IMR-90 (cell line): Measurements from ENCODE around the gene TAF11L13.

Source experiments
- CEBPB ChIP-seq: IDR thresholded peaks from 2 replicates; pipeline ENCODE4 v1.6.1; 2012; ENCODE audit warnings: low read depth, low read length, improper control_type of control experiment
- MXI1 ChIP-seq: IDR thresholded peaks from 2 replicates; pipeline ENCODE4 v1.6.1; 2012; ENCODE audit warnings: low read depth, mild to moderate bottlenecking, low read length, moderate library complexity, borderline replicate concordance
- RAD21 ChIP-seq: IDR thresholded peaks from 2 replicates; pipeline ENCODE4 v1.6.1; 2012; ENCODE audit warnings: low read length, improper control_type of control experiment
- TF ChIP-seq, protein P1 (sequence below): conservative IDR thresholded peaks from 2 replicates; pipeline ENCODE4 v1.5.1; 2012; ENCODE audit warnings: mild to moderate bottlenecking, low read depth, low read length, improper control_type of control experiment

DNA sequence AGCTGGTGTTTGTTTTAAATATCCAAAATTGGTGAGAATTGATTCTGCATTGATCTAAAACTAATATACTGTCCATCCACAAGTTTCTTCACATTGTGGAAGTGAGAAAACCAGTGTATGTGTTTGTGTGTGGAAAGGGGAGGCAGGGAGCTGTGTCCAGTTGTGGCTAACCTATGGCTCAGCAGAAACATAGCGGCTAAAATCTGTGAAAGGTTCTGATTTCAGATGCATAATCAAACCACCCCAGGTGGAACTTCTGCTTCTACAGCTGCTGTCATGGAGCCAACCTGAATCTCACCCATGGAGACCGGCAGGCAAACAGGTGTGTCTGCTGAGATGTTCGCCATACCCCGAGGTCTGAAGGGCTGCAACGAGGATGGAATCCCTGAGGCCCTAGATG lies 2.3 kb downstream of the TAF11L13 start, which contains the start of gene TAF11L14:
- TF ChIP-seq, protein P1, sequence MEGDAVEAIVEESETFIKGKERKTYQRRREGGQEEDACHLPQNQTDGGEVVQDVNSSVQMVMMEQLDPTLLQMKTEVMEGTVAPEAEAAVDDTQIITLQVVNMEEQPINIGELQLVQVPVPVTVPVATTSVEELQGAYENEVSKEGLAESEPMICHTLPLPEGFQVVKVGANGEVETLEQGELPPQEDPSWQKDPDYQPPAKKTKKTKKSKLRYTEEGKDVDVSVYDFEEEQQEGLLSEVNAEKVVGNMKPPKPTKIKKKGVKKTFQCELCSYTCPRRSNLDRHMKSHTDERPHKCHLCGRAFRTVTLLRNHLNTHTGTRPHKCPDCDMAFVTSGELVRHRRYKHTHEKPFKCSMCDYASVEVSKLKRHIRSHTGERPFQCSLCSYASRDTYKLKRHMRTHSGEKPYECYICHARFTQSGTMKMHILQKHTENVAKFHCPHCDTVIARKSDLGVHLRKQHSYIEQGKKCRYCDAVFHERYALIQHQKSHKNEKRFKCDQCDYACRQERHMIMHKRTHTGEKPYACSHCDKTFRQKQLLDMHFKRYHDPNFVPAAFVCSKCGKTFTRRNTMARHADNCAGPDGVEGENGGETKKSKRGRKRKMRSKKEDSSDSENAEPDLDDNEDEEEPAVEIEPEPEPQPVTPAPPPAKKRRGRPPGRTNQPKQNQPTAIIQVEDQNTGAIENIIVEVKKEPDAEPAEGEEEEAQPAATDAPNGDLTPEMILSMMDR: no peak
- TF ChIP-seq MXI1: no peak
- TF ChIP-seq RAD21: no peak
- TF ChIP-seq CEBPB: no peak
